Right cardiac atrium (tissue), 5 donors: ENCODE data around the gene RUSC2. TPM values are rescaled to one million over a fixed set of nuclear protein-coding genes. Genes with fewer than 3 reads are reported as not detected.
"Not testable (repeated sequence)": the region's sequence is repeated elsewhere in the genome, so short reads cannot be mapped to it uniquely, and the experiment has no call there.

Experiments
- ATAC-seq, 2 donors: fragments of 200-7000 bp; cut with Tn5 transposase; one replicate each; pipeline versions ENCODE4 v1.8.0 to v1.9.1; 2020; ENCODE audit warnings: moderate library complexity in 2 of 2, mild to moderate bottlenecking in 1 of 2
- DNase-seq, 3 donors: peaks; one replicate each; pipeline ENCODE4 v3.0.0-alpha.2; 2020
- H3K27ac ChIP-seq: one replicate; pipeline ENCODE4 v1.5.1; 2013; ENCODE audit warnings: mild to moderate bottlenecking, low read length, control low read depth, moderate library complexity
- H3K27me3 ChIP-seq: one replicate; pipeline ENCODE4 v1.6.1; 2013; ENCODE audit not compliant: control insufficient read depth, insufficient read depth
- H3K4me1 ChIP-seq: one replicate; pipeline ENCODE4 v1.6.1; 2013; ENCODE audit warnings: low read length; ENCODE audit not compliant: control insufficient read depth, insufficient read depth
- H3K4me3 ChIP-seq: one replicate; pipeline ENCODE4 v1.5.1; 2013; ENCODE audit warnings: low read length, control low read depth
- H3K9me3 ChIP-seq: one replicate; pipeline ENCODE4 v1.6.1; 2013; ENCODE audit warnings: low read length; ENCODE audit not compliant: control insufficient read depth
- WGBS: extraction: QIAGEN DNeasy Blood & Tissue Kit; methylation state at CpG from one replicate; pipeline ENCODE4 v1.1.7; 2013; 5-methylcytosine and 5-hydroxymethylcytosine counted together
- intact Hi-C, 4 donors: fragments of 100-400 bp; cut with DNase I; formaldehyde crosslinking; loops; one replicate each; pipeline versions ENCODE4 v1.11.0 to v1.14.0; 2022 to 2023
- polyA plus RNA-seq: library from polyadenylated mRNA; stranded (reverse); fragments of 200-250 nt; gene quantifications from one replicate; pipeline ENCODE4 v1.2.3, GENCODE V29; 2013
- total RNA-seq, 4 donors: library from RNA; stranded (reverse); fragmentation: NEBNext Ultra II Directional; extraction: Animal tissue kit (Norgen Biotek cat#: 25700); gene quantifications; one replicate each; pipeline ENCODE4 v1.2.1, GENCODE V29; 2021
- donor health status: healthy with polysubstance abuse.
- donor health status: DM: no; HTN: yes; CAD: no.
- donor health status: DM: no; HTN: no; CAD: no.
- donor health status: DM: no; HTN: yes; CAD: no; lungs with severe emphysema.
- donor health status: DM: yes; HTN: yes; CAD: no.

Gene RUSC2
- total and polyA plus RNA-seq, 5 donors = 23.6 to 41.4 (median 33.7) TPM

- ATAC-seq (no peak), DNase-seq (no peak)
- Histone ChIP-seq H3K9me3 (no peaks in the 10 kb centered on the region), H3K4me3 (no peak overlapping the region), H3K27me3 (no peaks in the 10 kb centered on the region), H3K27ac (no peak overlapping the region), H3K4me1 (no peaks in the 10 kb centered on the region)
- intact Hi-C loops = loop anchor here (5.0 to 10.0 kb wide), 4 partner anchors 167 to 362 kb away; partner anchors contain the start of gene ATOSB (in 3 of the 4)
- WGBS = 65% methylated on average over 1 of the region's 1 CpG
Measured at GRCh38 chr9:35478871-35479270, 11.0 kb upstream of the RUSC2 start.

- DNase-seq = peak in 1 of 3 donors; percentile 45
- H3K27me3 ChIP-seq = no peaks in the 10 kb centered on the region
- WGBS = 78% methylated on average over 4 of the region's 4 CpGs
- H3K4me1 ChIP-seq = no peaks in the 10 kb centered on the region
- no peaks in the 10 kb centered on the region for H3K9me3 ChIP-seq
- ATAC-seq = peak in 1 of 2 donors; percentile 64
- intact Hi-C loops = loop anchor here in 1 of 4 donors (2.0 kb wide), 1 partner anchor 73 kb away; no protein-coding TSS in a partner anchor
- H3K4me3 ChIP-seq = no peak overlapping the region
- no peak overlapping the region for H3K27ac ChIP-seq
Measured at GRCh38 chr9:35481347-35481975, 8.4 kb upstream of the RUSC2 start.

- no peaks in the 10 kb centered on the region for H3K27me3 ChIP-seq
- no peaks in the 10 kb centered on the region for H3K4me1 ChIP-seq
- intact Hi-C loops = no loop called here
- WGBS = 40% methylated on average over 3 of the region's 3 CpGs
- ATAC-seq = peak in 1 of 2 donors; percentile 32
- no peaks in the 10 kb centered on the region for H3K9me3 ChIP-seq
- DNase-seq = no peak
- no peak overlapping the region for H3K4me3 ChIP-seq
- H3K27ac ChIP-seq = no peak overlapping the region
Measured at GRCh38 chr9:35482071-35482470, 7.8 kb upstream of the RUSC2 start.

GRCh38 chr9:35484406-35484805 lies 5.5 kb upstream of the RUSC2 start:
- DNase-seq = no peak

GRCh38 chr9:35487081-35487480 lies 2.8 kb upstream of the RUSC2 start:
- no peak for DNase-seq
- Histone ChIP-seq H3K9me3 (no peaks in the 10 kb centered on the region), H3K27ac (no peak overlapping the region), H3K4me1 (peaks cover 10% of the 10 kb centered on the region), H3K27me3 (no peaks in the 10 kb centered on the region), H3K4me3 (no peak overlapping the region)
- WGBS = 92% methylated on average over 2 of the region's 2 CpGs
- no peak for ATAC-seq
- intact Hi-C loops = loop anchor here in 1 of 4 donors (5.0 kb wide), 1 partner anchor 65 kb away; no protein-coding TSS in a partner anchor

More at GRCh38 chr9:35484406-35484805, 5.5 kb upstream of the RUSC2 start:
- WGBS = 85% methylated on average over 3 of the region's 3 CpGs
- Histone ChIP-seq H3K4me1 (peaks cover 7% of the 10 kb centered on the region), H3K27ac (no peak overlapping the region), H3K27me3 (no peaks in the 10 kb centered on the region), H3K4me3 (no peak overlapping the region), H3K9me3 (no peaks in the 10 kb centered on the region)
- intact Hi-C loops = no loop called here
- no peak for ATAC-seq

- peaks cover 10% of the 10 kb centered on the region for H3K4me1 ChIP-seq
- DNase-seq = no peak
- no peaks in the 10 kb centered on the region for H3K9me3 ChIP-seq
- no peak overlapping the region for H3K4me3 ChIP-seq
- H3K27me3 ChIP-seq = no peaks in the 10 kb centered on the region
- no peak for ATAC-seq
- intact Hi-C loops = loop anchor here in 2 of 4 donors (2.0 to 5.0 kb wide), 2 partner anchors 64 to 67 kb away; no protein-coding TSS in a partner anchor
- 73% methylated on average over 10 of the region's 10 CpGs for WGBS
- H3K27ac ChIP-seq = no peak overlapping the region
Measured at GRCh38 chr9:35488021-35488420, 1.9 kb upstream of the RUSC2 start.

DNA sequence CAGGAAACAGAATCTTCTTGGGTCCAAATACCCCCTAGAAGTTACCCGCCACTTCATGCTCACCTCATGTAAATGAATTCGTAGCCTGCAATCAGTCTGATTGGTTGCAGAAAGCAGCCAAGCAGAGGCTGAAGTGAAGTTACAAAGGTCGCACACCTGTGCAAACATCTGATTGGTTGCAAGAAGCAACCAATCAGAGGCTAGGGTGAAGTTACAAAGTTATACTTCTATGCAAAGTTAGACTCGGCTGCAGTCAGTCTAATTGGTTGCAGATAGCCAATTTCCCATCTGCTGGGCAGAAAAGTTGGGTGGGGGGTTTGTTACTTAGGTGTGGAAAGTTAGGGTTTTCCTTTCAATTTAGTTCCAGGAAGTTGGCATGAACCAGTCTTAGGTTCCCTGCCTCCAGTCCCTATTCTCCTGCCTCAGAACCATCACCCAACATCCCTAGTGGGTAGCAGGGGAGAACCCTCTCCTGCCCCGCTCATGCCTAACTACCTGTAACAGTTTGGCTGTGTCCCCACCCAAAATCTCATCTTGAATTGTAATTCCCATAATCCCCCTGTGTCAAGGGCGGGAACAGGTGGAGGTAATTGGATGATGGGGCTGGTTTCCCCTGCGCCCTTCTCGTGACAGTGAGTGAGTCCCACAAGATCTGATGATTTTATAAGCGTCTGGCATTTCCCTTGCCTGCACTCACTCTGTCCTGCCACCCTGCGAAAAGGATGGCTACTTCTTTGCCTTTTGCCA lies 1.2 kb upstream of the RUSC2 start:
- DNase-seq (peak in 1 of 3 donors; percentile 30), ATAC-seq (no peak)
- H3K27ac ChIP-seq = peak overlapping the region; percentile 59
- intact Hi-C loops = loop anchor here in 2 of 4 donors (2.0 to 5.0 kb wide), 2 partner anchors 64 to 66 kb away; no protein-coding TSS in a partner anchor
- H3K9me3 ChIP-seq = no peaks in the 10 kb centered on the region
- H3K27me3 ChIP-seq = no peaks in the 10 kb centered on the region
- H3K4me1 ChIP-seq = peaks cover 10% of the 10 kb centered on the region
- 80% methylated on average over 10 of the region's 10 CpGs for WGBS
- peak overlapping the region; percentile 51 for H3K4me3 ChIP-seq

DNA sequence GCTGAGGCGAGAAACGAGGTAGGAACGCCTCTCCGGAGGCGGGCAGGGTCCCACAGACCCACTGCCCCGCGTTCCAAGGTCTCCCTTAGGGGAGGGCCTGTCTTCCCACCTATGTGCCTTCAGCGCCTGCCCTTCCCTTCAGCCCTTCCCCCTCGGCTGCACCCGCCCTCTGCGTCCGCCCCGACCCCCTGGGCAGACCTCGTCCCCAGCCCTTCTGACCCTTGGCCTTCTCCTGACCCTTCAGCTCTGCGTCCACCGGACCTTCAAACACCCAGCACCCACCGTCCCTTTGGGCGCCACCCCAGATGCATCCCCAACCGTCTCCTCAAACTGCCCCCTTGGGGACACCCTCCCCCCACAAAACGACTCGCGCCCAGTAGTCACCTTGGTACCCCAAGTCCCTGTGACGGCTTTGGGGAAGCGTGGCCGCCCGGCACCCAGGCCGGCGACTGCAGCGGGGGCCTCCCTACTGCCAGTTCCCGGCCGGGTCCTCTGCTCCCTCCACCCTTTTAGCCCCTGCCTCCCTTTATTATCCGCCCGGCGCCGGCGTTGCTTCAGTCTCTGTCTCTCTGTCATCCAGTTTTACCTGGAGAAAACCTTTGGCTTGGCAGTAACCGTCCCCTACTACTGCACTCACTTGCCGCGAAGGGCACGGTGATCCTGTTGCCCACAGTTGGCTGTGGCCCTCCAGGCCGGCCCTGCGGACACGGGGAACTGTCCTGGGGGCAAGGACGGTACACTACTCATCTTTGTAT lies 421 bp downstream of the RUSC2 start:
- DNase-seq (peak; percentile 39 to 72 (median 65)), ATAC-seq (peak; percentile 36 to 61)
- Histone ChIP-seq H3K9me3 (no peaks in the 10 kb centered on the region), H3K27me3 (no peaks in the 10 kb centered on the region), H3K27ac (peak overlapping the region; percentile 59), H3K4me3 (peak overlapping the region; percentile 51), H3K4me1 (peaks cover 10% of the 10 kb centered on the region)
- intact Hi-C loops = loop anchor here in 2 of 4 donors (2.0 to 5.0 kb wide), 3 partner anchors 20 to 62 kb away; no protein-coding TSS in a partner anchor
- WGBS = 3% methylated on average over 44 of the region's 44 CpGs

DNA sequence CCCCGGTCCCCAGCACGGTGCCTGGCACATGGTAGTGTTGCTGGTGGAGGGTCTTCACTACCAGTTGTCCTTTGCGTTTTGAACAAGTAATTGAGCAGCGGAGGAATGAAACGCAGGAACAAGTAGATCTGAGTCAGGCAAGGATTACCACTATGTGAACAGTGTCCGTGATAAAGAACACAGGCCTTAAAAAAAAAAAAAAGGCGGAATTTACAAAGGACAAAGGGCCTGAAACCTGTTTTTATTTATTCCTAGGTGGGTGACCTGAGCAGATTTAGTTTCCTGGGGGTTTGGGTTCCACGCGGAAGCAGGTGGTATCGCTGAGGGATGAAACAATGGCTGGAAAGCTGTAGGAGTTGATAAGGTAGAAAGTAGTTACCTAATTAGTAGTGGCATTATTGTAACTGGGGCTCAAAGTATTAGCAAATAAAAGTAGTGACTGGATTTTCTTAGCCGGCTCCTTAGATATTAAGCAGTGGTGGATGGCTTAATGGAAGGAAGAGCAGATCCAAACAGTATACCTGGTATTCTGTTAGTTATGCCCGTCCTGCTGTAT lies 1.1 kb downstream of the RUSC2 start:
- intact Hi-C loops = loop anchor here in 2 of 4 donors (2.0 to 5.0 kb wide), 3 partner anchors 20 to 62 kb away; no protein-coding TSS in a partner anchor
- Histone ChIP-seq H3K9me3 (no peaks in the 10 kb centered on the region), H3K27ac (peak overlapping the region; percentile 93), H3K4me3 (peak overlapping the region; percentile 51), H3K27me3 (no peaks in the 10 kb centered on the region), H3K4me1 (peaks cover 12% of the 10 kb centered on the region)
- 31% methylated on average over 12 of the region's 12 CpGs for WGBS
- ATAC-seq (peak; percentile 0 to 1), DNase-seq (no peak)

DNA sequence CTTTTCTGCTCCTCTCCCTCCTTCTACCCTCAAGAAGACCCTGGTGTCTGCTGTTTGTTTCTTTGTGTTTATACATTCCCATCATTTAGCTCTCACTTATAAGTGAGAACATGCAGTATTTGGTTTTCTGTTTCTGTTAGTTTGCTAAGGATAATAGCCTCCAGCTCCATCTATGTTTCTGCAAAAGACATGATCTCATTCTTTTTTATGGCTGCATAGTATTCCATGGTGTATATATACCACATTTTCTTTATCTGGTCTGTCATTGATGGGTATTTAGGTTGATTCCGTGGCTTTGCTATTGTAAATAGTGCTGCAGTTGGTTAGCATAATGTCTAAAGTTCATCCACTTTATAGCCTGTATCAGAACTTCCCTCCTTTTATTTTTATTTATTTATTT lies 3.2 kb downstream of the RUSC2 start:
- intact Hi-C loops = loop anchor here in 1 of 4 donors (5.0 kb wide), 1 partner anchor 59 kb away; no protein-coding TSS in a partner anchor

More for the DNA sequence above, 3.2 kb downstream of the RUSC2 start:
- peaks cover 13% of the 10 kb centered on the region for H3K4me1 ChIP-seq
- not testable (repeated sequence) for DNase-seq, H3K4me3 ChIP-seq, ATAC-seq, H3K27me3 ChIP-seq, H3K9me3 ChIP-seq, H3K27ac ChIP-seq
- WGBS = 92% methylated on average over 1 of the region's 1 CpG
